GM12891 (cell line): ENCODE measurements around the gene IFITM5.

Experiments used
- PAX5 ChIP-seq: IDR thresholded peaks from 2 replicates; pipeline ENCODE4 v1.6.1; 2011; ENCODE audit warnings: low read length, moderate library complexity, mild to moderate bottlenecking; ENCODE audit not compliant: insufficient read depth, severe bottlenecking
- POLR2A ChIP-seq: IDR thresholded peaks from 2 replicates; pipeline ENCODE4 v1.6.1; 2011; ENCODE audit warnings: low read depth, low read length, control low read depth
- POLR2AphosphoS5 ChIP-seq: IDR thresholded peaks from 2 replicates; pipeline ENCODE4 v1.6.1; 2011; ENCODE audit warnings: low read depth, low read length, control low read depth
- TAF1 ChIP-seq: IDR thresholded peaks from 2 replicates; pipeline ENCODE4 v1.6.1; 2011; ENCODE audit warnings: low read depth, low read length, control low read depth

DNA sequence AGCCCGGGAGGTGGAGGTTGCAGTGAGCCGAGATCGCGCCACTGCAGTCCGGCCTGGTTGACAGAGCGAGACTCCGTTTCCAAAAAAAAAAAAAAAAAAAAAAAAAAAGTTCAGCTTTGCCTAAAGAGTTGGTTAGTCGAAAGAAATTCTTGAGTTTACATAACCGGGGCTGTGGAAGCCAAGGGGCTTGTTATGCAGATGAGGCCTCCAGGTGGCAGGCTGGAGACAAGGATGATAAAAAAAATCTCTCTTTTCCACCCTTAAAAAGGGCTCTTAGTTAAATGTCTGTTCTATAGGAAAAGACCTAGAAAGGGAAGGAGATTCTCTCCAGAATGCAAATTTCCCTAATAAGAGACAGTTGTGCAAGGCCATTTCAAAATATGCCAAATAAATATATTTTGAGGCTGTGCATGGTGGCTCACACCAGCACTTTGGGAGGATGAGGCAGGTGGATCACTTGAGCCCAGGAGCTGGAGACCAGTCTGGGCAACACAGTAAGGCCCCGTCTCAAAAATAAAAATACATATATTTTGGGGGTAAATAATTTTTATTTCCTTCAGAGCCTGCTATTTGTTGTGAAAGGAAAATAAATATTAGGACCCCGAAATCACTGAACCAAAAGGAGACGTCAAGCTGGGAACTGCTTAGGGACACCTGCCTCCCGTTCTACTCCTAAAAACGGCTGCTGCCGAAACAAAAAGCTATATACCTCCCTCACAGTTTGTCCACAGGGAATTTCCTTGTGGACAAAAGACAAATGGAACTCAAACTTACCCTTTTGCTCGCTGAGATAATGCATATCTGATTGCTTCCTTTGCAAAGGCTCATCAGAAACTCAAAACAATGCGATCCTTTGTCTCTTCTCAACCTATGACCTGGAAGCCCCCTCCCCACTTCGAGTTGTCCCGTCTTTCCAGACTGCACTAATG lies 5.9 kb upstream of the IFITM5 start:
- TF ChIP-seq POLR2AphosphoS5 (no peak), POLR2A (no peak), TAF1 (no peak), PAX5 (no peak)
